Prostate gland (tissue), 2 donors: Measurements from ENCODE around the gene KAZN.

ENCODE experiments used
- POLR2AphosphoS5 ChIP-seq: sonication (generic); formaldehyde crosslinking; IDR thresholded peaks from one replicate; pipeline ENCODE4 v1.6.1; 2017; ENCODE audit warnings: antibody characterized with exemption
- TF ChIP-seq, protein P1 (sequence below), 4 experiments: fragments of 200-600 bp in 2 of 4; fragments of 450-650 bp in 2 of 4; sonication (generic) in 2 of 4; IDR thresholded peaks; 1 replicate in 3 of 4; 2 replicates in 1 of 4; pipeline ENCODE4 v1.5.1; 2016 to 2019; ENCODE audit warnings: antibody characterized with exemption in 4 of 4, mild to moderate bottlenecking in 2 of 4, moderate library complexity in 2 of 4

DNA sequence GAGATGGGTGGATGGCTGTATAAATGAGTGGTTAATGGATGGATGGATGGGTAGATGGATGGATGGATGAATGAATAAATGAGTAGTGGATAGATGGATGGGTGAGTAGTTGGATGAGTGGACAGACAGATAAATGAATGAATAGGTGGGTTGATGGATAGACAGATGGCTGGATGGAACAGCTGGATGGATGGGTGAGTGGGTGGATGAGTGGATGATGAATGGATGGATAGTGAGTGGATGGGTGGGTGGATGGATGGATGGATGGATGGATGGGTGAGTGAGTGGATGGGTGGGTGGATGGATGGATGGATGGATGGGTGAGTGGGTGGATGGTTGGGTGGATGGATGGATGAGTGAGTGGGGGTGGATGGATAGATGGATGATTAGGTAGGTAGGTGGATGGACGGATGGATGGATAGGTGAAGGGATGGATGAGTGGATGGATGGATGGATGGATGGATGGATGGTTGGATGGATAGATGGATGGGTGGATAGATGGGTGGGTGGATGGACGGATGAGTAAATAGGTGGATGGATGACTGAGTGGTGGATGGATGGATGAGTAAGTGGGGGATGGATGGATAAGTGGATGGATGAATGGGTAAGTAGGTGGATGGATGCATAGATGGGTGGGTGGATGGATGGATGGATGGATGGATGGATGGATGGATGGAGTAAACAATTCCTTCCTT, 246.6 kb downstream of the KAZN start:
- no peak for TF ChIP-seq POLR2AphosphoS5
- TF ChIP-seq, protein P1, sequence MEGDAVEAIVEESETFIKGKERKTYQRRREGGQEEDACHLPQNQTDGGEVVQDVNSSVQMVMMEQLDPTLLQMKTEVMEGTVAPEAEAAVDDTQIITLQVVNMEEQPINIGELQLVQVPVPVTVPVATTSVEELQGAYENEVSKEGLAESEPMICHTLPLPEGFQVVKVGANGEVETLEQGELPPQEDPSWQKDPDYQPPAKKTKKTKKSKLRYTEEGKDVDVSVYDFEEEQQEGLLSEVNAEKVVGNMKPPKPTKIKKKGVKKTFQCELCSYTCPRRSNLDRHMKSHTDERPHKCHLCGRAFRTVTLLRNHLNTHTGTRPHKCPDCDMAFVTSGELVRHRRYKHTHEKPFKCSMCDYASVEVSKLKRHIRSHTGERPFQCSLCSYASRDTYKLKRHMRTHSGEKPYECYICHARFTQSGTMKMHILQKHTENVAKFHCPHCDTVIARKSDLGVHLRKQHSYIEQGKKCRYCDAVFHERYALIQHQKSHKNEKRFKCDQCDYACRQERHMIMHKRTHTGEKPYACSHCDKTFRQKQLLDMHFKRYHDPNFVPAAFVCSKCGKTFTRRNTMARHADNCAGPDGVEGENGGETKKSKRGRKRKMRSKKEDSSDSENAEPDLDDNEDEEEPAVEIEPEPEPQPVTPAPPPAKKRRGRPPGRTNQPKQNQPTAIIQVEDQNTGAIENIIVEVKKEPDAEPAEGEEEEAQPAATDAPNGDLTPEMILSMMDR (IDR thresholded peaks at IDR 0.05), result no peak
